Stimulated activated CD8-positive, alpha-beta memory T cell treated with anti-CD3 and anti-CD28 coated beads, Interleukin-12 subunit alpha, Interleukin-12 subunit beta, amount 100 ng/mL, for 1 hour (primary cell): ENCODE results near the gene TRIM46.

ENCODE experiments used
- DNase-seq: peaks from one replicate; pipeline ENCODE4 v3.0.0-alpha.2; 2020; ENCODE audit warnings: low read depth

TRIM46 gene

DNA sequence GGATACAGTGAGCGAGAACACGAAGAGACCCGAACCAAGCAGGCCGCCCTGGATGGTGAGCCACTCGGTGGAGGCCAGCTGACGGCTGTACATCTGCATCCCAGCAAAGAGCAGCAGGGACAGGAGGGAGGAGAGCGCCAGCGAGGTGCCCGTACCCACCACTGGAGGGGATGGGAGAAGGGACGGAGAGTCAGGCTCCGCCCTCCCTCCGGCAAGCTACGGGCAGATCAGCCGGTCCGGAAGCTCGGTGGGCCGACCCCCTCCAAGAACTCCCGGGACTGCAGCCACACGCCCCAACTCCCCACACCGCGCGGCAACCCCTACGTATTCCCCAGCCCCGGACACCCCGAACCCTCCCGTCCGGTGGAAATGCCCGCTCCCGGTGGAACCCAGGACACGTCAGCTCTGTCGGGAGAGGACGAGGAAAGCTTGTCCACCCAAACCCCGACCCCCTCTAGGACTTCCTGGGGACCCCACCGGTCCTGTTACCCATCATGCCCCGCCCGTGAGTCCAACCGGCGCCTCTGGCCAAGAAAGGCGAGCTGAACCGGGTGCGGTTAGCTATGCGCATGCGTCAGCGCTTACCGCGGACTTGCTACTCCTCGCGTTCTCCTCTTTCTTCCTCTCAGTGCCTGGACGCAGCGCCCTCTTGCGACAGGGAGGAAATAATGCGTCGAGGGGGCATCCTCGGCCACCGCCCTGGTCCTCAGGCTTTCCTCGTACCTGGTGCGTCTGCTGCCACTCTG is 744 bp upstream of the TRIM46 start, which contains the start of gene KRTCAP2:
Gene KRTCAP2, minus strand, starts transcription at position 573 of the 746 bp plus-strand sequence. Its CDS starts 80 bp downstream, at position 493.
- DNase-seq = peak; percentile 92

DNA sequence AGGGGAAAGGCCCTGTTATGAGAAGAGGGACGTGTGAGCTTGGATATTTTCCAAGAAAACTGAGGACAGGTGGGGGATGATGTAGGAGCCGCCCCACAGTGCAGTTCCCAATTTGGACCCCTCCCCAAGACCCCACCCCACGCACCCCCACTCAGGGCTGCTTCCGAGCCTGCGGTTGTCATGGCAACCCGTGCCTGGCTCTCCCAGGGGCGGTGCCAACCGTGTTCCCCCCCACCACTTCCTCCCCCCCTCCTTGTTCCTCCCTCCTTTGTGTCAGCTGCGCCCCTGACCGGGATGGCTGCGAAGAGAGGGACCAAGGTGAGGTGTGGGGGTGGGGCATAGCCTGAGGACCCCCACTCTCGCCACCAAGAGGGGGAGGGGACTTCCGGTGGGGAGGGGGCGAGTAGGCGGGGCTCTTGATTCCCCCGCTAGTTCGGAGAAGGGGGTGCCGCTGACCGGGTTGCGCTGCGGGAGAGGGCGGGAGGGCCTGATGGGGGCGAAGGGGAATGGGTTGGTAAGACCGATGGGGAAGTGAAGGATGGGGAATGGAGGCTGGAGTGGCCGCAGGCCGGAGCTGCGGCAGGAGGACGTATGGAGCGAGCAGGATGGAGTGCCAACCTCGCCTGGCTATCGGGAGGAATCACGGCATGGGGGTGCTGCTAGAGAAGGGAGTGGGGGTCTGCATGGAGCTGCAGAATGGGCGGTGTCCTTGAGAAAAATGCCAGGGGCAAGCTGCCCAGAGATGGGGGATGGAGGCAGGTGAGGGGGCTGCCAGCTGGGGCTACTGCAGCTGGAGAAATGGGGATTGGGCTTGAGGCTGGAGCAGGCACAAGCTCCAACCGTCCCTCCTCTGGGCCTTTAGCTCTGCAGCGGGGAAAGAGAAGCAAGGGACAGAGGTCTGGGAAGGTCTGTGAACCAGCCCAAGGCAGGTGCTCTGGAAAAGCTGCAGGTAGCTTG is 953 bp downstream of the TRIM46 start:
- no peak for DNase-seq

DNA sequence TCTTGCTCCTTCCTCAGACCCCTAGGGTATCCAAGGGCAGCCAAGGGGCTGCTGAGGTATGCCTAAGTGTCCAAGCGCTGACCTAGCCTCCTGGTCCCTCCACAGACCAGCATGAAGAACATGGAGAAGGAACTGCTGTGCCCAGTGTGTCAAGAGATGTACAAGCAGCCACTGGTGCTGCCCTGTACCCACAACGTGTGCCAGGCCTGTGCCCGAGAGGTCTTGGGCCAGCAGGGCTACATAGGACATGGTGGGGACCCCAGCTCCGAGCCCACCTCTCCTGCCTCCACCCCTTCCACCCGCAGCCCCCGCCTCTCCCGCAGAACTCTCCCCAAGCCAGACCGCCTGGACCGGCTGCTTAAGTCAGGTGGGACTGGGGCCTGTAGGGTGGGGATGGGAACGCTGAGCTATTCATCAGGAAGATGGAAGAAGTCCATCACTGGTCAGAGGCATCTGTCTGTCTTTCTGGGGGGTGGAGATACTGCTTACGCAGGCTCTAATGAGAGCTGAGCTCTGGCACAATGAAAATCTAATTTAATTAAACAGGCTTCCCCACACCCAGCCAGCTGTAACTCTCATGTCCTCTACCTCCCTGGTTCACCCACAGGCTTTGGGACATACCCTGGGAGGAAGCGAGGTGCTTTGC is 1.8 kb downstream of the TRIM46 start:
- no peak for DNase-seq

DNA sequence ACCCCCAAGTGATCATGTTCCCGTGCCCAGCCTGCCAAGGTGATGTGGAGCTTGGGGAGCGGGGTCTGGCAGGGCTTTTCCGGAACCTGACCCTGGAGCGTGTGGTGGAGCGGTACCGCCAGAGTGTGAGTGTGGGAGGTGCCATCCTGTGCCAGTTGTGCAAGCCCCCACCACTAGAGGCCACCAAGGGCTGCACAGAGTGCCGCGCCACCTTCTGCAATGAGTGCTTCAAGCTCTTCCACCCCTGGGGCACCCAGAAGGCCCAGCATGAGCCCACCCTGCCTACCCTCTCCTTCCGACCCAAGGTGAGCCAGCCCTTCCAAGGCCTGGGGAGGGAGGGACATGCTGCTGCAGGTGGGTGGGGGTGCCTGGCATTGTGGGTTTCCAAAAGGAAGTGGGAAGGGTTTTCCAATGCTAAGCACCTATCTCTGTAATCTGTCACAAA is 2.3 kb downstream of the TRIM46 start:
- DNase-seq = no peak

DNA sequence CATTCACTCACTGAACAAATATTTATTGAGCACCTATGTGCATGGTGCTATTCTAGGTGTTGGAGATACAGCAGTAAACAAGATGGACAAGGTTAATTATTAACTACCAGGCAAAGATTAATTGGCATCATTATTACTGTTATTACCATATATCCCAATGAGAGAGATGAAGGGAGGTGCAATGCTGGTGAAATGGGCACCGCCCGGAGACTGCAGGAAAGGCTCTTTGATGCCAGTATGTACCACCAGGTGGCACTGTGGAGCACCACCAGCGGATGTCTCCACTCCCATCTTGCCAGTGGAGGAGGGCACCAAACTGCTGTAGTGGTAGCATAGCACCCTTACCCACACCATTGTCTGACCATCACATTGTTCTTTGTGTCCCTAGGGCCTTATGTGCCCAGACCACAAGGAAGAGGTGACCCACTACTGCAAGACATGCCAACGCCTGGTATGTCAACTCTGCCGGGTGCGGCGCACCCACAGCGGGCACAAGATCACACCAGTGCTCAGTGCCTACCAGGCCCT is 3.0 kb downstream of the TRIM46 start:
- DNase-seq = peak; percentile 80

DNA sequence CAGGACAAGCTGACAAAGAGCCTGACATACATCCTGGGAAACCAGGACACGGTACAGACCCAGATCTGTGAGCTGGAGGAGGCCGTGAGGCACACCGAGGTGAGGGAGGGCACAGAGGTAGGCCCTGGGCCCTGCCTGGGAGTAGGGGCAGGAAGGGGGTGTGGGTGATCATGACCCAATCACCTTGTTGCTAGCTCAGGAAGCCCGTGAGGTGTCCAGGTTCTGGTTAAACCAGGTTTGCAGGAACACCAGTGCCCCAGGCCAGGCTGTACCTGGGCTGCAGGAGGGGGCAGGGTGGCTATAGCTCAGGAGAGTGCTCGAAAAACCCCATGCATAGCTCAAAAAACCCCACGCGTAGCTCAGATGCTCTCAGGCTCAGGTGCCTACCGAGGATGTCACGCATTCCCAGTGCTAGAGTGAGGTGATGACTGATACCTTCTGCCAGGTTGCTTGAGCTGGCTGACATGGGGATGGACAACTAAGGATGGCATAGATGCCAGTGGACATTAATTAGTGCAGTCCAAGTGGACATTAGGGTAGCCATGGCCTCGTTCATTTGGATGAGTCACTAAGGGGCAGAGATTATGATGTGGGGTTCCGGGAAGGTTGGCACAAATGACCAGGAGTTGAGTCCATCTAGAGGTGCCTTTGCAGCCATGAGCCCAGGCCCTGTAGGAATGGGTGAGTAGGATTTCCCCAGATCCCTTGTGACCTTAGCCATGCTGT is 3.7 kb downstream of the TRIM46 start:
- no peak for DNase-seq

DNA sequence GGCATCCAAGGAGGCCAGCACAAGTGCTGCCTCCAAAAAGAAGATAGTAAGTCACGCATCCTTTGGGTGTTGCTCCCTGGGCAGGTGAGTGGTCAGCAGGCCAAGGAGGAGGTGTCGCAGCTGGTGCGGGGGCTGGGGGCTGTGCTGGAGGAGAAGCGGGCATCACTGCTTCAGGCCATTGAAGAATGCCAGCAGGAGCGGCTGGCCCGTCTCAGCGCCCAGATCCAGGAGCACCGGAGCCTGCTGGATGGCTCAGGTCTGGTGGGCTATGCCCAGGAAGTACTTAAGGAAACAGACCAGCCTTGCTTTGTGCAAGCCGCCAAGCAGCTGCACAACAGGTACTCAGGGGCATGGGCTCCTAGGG is 4.3 kb downstream of the TRIM46 start:
- DNase-seq = no peak

DNA sequence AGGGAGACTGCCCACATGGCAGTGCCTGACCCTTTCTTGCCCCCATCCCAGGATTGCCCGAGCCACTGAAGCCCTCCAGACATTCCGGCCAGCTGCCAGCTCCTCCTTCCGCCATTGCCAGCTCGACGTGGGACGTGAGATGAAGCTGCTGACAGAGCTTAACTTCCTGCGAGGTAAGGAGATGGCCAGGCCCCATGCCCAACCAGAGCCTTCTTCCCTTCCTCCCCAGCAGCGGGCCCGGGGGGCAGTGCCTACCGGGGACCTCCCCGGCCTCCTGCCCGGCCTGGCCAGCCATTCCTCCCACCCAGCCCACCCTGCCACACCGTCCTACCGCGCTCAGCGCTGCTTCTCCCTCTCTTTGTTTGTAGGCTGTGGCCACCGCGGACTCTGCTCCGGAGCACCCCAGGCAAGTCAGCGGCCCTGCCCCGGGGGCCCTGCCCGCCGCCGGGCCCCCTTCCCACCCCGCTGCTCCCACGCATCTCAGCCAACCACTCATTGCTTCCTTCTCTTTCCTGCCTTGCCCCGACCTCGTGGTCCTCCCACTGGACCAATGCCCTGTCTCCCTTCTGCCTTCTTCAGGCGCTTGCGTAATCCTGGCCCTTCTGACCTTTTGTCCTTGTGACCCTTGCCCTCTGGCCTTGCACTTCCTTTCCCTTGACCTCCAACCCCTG is 4.9 kb downstream of the TRIM46 start:
- no peak for DNase-seq

DNA sequence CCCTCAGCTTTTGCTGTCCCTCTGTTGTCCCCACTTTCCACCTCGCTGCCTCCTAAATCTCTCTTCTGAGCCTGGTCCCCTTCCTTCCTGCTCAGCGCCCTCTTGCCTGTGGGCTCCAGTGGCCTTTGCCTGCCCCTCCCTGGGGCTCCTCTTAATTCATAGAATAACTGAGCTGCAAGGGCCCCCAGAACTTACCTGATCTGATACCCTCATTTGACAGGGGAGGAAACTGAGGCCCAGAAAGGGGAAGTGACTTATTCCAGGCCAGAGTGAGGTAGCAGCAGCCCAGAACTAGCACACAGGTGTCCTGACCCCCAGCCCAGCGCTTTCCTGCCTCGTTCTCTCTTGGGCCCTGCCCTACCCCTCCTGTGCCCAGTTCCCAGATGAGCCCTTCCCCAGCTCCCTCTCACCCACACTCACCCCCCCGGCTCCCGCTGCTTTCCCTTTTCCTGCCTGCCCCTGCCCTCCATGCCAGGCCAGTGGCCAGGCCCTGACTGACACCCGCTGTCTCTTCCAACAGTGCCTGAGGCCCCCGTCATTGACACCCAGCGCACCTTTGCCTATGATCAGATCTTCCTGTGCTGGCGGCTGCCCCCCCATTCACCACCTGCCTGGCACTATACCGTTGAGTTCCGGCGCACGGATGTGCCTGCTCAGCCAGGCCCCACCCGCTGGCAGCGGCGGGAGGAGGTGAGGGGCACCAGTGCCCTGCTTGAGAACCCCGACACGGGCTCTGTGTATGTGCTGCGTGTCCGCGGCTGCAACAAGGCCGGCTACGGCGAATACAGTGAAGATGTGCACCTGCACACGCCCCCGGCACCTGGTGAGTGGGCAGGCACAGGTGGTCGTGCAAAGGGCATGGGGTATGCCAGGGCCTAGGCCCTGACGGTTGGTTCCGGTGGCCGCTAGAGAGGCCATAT is 5.7 kb downstream of the TRIM46 start:
- no peak for DNase-seq

DNA sequence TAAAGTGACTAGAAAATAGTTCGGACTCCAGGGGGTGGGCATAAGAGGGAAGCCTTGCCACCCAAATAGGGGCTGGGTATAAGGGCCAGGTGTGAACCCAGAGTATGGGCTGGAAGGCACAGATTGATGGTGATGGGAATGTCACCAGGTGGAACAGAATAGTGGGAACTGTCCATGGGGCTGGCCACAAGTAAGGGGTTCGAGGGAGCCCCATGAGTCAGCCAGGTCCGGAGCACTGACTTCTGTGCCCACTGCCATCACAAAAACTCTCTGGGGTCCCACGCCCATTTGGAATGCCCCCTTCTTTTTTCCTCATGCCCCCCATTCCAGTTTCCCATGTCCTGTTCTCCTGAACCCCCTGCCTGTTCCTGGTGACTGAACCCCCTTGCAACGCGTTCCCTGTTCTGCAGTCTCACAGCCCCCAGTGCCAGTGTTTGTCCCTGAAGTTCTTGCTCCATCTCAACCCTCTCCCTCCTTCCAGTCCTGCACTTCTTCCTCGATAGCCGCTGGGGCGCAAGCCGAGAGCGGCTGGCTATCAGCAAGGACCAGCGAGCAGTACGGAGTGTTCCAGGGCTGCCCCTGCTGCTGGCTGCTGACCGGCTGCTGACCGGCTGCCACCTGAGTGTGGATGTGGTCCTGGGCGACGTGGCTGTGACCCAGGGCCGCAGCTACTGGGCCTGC is 7.9 kb downstream of the TRIM46 start:
- no peak for DNase-seq

DNA sequence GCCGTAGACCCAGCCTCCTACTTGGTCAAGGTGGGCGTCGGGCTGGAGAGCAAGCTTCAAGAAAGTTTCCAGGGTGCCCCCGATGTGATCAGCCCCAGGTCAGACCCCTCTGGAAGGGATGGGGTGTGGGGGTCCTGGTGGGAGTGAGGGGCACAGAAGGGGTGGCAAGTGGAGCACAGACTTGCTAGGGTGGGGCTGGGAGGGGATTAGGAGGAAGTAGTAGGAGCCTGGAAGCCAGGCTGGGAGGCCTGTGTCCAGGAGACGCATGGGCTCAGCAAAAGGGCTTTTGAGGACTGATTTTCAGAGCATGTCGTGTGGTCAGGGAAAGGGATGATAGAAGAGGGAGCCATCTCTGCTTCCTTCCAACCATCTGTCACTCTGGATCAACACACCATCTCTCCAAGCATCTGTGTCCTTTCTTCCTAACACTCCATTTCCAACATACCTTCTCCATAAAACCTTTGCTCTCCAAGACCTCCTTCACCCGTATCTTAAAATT is 8.5 kb downstream of the TRIM46 start:
- DNase-seq = no peak

DNA sequence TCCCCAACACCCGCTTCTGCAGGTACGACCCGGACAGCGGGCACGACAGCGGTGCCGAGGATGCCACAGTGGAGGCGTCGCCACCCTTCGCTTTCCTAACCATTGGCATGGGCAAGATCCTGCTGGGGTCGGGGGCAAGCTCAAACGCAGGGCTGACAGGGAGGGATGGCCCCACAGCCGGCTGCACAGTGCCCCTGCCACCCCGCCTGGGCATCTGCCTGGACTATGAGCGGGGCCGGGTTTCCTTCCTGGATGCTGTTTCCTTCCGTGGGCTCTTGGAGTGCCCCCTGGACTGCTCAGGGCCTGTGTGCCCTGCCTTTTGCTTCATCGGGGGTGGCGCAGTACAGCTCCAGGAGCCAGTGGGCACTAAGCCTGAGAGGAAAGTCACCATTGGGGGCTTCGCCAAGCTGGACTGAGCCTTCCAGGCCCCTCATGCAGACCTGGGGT is 10.1 kb downstream of the TRIM46 start:
- no peak for DNase-seq

DNA sequence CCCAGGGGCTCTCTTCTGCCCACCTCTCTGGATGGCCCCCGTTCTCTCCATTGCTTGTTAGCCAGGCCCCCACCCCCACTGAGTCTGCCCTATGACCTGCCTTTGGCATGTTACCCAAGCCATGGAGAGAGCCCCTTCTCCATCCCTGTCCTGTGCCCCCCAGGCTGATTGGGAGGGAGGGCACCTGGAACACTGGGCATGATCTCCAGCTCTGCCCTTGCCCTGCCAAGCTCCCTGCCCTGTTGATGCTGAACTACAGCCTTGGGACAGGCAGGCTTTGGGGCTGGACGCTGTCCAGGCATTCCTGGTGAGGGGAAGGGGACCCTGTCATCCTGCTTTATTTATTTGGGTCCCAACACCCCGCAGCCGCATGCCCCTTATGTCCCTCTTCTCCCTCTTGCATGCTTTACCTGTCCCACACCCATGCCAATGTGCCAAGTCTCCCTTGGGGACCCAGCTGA is 10.7 kb downstream of the TRIM46 start:
- no peak for DNase-seq

DNA sequence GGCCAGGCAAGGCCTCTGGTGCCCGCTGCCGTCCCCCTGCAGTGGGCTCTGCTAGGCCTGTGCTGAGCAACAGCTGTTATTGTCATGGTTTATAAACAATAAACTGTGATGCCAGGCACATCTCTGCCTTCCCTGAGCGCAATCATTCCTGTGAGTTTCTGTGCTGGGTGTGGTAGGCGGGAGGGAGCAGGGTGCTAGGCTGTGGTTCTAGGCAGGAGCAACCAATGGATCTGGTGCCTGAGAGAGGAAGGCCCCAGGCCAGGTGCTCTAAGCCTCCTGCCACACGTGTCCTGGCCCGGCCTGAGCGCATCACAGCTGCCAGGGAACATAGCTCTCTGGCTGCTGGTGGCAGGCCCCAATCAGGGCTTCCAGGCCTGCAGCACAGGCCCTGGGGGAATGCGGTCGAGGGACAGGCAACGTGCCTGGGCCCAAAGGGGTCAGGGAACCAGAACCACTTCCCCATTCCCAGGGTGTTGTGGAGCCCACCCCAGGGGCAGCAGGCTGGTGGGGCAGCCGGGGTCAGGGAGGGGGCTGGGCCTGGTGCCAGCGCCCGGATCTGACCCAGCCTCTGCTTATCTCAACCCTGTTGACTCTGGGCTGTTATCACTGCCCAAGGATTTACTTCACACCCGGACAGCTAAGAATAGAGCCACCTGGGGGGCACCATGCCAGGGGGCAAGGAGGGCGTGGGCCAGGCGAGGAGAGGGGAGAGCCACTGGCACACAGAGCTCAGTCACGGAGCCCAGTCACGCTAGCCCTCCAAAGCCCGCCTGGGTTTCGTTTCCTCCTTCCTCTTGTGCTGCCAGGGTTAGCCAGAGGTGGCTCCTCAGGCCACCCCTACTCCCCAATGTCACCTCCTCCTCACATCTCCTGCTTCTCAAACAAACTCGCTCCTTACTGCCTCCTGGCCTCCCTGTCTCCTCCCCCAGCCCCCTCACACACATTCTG is 11.5 kb downstream of the TRIM46 start:
- no peak for DNase-seq

DNA sequence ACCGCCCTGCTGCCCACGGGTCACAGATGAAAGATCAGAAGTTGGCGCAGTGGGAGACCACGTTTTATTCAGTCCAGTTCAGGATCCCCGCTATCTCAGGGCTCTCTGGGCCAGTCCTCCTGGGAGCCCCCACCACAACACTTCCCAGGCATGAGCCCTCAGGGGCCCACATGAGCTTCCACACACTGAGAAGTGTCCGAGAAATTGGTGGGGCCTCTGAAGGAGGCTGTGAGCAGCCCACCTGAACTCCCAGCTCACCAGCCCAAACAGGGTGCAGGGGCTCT is 12.1 kb downstream of the TRIM46 start:
- no peak for DNase-seq

DNA sequence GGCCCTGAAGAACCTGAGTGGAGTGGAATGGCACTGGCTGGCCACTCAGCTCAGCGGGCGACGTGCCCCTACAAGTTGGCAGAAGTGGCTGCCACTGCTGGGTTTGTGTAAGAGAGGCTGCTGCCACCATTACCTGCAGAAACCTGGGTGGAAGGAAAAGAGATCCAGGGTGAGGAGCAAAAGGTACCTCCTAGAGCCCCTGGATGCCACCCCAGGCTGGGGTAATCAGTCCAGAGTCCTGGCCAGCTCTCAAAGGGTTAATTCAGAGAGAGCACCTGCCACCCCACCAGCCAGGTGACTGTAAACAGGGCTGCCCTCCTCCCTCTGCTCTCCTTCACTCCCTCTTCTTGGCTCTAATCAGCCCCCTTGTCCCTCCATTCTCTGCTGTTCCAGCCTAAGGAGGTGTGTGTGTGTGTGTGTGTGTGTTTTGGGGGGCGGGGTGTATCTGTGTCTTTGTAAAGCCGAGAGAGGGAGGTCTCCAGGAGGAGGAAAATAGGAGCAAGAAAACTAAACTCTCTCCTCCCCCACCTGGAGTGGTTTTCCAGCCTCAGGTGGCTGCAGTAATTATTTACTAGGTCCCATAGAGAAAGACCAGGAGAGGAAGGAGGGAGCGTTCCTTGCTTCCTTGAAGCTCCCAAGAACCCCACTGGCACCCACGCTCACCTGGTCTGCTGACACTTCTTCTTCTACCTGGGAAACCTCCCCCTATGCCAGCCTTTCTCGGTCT is 12.6 kb downstream of the TRIM46 start:
- no peak for DNase-seq

DNA sequence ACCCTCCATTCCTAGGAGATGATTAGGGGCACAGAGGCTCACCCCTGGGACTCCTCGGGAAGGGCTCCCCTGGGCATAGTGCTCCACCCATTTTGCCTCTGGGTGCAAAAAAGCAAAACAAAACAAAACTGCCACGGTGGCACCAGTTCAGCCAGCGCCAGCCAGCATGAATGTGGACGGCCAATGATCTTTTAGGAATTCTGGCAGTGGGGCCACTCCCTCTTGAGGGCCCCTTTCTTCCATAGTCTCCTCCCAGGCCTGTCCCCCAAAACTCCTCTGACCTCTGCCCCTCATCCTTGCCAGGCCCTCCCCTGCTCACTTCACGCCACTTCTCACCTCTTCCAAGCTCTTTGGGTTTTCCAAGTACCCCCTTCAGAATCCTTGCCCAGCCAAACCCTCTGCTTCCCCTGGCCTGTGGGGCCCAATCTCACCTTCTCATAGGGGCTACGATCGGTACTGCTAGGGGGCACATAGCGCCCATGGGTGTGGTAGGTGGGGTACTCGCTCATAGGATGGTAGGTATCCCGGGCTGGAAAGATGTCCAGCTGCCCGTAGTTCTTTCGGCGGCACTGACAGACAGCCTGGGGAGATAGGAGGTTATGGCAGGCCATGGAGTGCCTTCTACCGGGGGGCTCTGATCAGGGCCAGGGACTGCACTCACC is 13.3 kb downstream of the TRIM46 start:
- no peak for DNase-seq
